Suprapubic skin (tissue), 4 donors: ENCODE results near the gene IFIT3.

Source experiments
- CTCF ChIP-seq, 2 donors: fragments of 200-600 bp in 1 of 2; fragments of 450-650 bp in 1 of 2; sonication (generic) in 1 of 2; IDR thresholded peaks; one replicate each; pipeline ENCODE4 v1.5.1; 2016 to 2019; ENCODE audit warnings: antibody characterized with exemption in 2 of 2, mild to moderate bottlenecking in 1 of 2, moderate library complexity in 1 of 2
- EP300 ChIP-seq: sonication (generic); formaldehyde crosslinking; IDR thresholded peaks from one replicate; pipeline ENCODE4 v1.6.1; 2017; ENCODE audit warnings: antibody characterized with exemption
- POLR2A ChIP-seq, 2 donors: fragments of 450-650 bp; IDR thresholded peaks; one replicate each; pipeline ENCODE4 v1.6.1; 2017; ENCODE audit warnings: antibody characterized with exemption in 2 of 2, mild to moderate bottlenecking in 2 of 2, moderate library complexity in 2 of 2
- POLR2AphosphoS5 ChIP-seq, 3 donors: sonication (generic); formaldehyde crosslinking; IDR thresholded peaks; one replicate each; pipeline ENCODE4 v1.6.1; 2017; ENCODE audit warnings: antibody characterized with exemption in 3 of 3

DNA sequence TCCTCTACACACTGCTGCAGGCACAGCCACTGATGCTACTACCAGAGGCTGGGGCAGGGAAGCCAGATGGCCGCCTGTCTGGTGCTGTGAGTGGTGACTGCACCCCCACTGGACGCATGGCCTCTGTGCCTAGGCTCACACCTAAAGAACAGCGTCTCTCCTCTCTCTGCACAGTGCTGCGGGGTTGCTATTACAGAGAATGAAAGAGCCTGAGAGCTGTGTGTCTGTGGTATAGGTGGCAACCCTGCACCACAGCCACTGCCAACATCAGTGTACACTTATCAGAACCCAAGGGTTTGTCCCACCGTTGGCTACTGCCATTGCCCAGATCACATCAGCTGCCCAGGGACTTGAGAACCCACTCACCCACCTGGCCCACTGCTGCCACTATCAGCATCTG, 30.0 kb upstream of the IFIT3 start:
- TF ChIP-seq POLR2A (IDR thresholded peaks at IDR 0.05) (no peak), CTCF (IDR thresholded peaks at IDR 0.05) (no peak), EP300 (no peak), POLR2AphosphoS5 (IDR thresholded peaks at IDR 0.05) (no peak)
